Lower leg skin (tissue), 4 donors: ENCODE measurements around the gene JADE1. TPM values are rescaled to one million over a fixed set of nuclear protein-coding genes. Genes with fewer than 3 reads are reported as not detected.

Experiments used
- DNase-seq, 2 donors: peaks; one replicate each; pipeline ENCODE4 v3.0.0-alpha.2; 2019; ENCODE audit warnings: low spot score in 2 of 2
- H3K4me3 ChIP-seq: fragments of 200-600 bp; sonication (generic); 2 replicates; pipeline ENCODE4 v1.5.1; 2017; ENCODE audit warnings: mild to moderate bottlenecking, low read depth; ENCODE audit not compliant: poor library complexity, severe bottlenecking
- CTCF ChIP-seq, 3 donors: fragments of 450-650 bp; IDR thresholded peaks; one replicate each; pipeline ENCODE4 v1.5.1; 2016; ENCODE audit warnings: antibody characterized with exemption in 3 of 3, mild to moderate bottlenecking in 3 of 3, moderate library complexity in 2 of 3
- POLR2A ChIP-seq, 2 donors: fragments of 450-650 bp; IDR thresholded peaks; one replicate each; pipeline ENCODE4 v1.6.1; 2016 to 2017; ENCODE audit warnings: antibody characterized with exemption in 2 of 2, mild to moderate bottlenecking in 1 of 2, moderate library complexity in 1 of 2
- WGBS, 2 donors: methylation state at CpG; one replicate each; pipeline ENCODE4 v1.1.5; 2018; 5-methylcytosine and 5-hydroxymethylcytosine counted together
- intact Hi-C: fragments of 100-400 bp; cut with DNase I; formaldehyde crosslinking; loops from one replicate; pipeline ENCODE4 v1.15.0; 2023; ENCODE audit warnings: low total_unique reads
- total RNA-seq, 4 donors: library from RNA; depleted of rRNA; stranded (reverse); fragments of >200 nt; gene quantifications; one replicate each; pipeline ENCODE4 v1.1.0, GENCODE V29; 2016

The JADE1 gene
- total RNA-seq, 4 donors from 2014 or later = 13.5 to 36.7 (median 19.6) TPM

- no peak for TF ChIP-seq POLR2A (IDR thresholded peaks at IDR 0.05)
- TF ChIP-seq CTCF (IDR thresholded peaks at IDR 0.05) = no peak
- WGBS, 2 donors = 57 to 66% methylated on average over 8 of the region's 8 CpGs
- H3K4me3 ChIP-seq = no peak overlapping the region
- DNase-seq = no peak
- intact Hi-C loops = no loop called here
Observed at GRCh38 chr4:128831531-128832242, 22.2 kb downstream of the JADE1 start.

DNA sequence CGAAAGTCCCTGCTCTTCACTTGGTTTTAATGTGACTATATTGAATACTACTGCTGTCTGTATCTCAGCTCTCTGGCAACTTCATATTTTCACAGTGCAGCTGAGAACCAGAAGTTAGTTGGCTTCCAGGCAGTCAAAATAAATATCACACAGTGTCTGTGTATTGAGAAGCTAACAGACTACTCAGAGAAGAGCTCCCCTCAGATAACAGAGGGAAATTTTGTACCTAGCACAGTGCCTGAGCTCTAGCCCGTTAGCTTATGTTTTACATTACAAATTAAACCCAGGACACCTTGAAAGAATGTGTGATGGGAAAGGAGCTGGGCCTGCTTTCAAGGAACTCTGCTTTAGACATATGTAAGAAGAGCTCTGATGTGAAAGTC lies 22.7 kb downstream of the JADE1 start:
- intact Hi-C loops = no loop called here
- H3K4me3 ChIP-seq = no peak overlapping the region
- no peak for DNase-seq
- WGBS, 2 donors = 89 to 91% methylated on average over 2 of the region's 2 CpGs
- TF ChIP-seq POLR2A (IDR thresholded peaks at IDR 0.05) = no peak
- TF ChIP-seq CTCF (IDR thresholded peaks at IDR 0.05) = no peak

GRCh38 chr4:128835498-128836222 lies 26.2 kb downstream of the JADE1 start:
- no peak for TF ChIP-seq POLR2A (IDR thresholded peaks at IDR 0.05)
- no peak for TF ChIP-seq CTCF (IDR thresholded peaks at IDR 0.05)
- DNase-seq = peak in 1 of 2 donors; percentile 76

DNA sequence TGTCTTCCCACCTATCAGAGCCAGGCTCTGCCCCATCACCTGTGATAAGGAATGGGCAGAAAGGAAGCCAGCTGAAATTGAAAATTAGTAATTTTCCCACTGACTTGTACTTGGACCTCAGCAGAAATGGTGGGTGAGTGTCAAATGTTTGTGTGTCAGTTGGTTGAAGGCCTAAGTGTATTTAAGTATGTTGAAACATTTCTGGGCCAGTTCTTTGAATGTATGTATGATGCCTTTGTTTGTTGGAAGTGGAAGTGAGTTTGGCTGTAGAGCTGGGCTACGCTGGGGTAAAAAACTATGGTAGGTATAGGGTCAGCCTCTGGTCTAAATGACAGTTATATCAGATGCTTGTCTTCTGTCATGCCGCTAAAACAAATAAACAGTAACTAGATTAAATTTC lies 27.7 kb downstream of the JADE1 start:
- no peak overlapping the region for H3K4me3 ChIP-seq
- no peak for DNase-seq
- TF ChIP-seq CTCF (IDR thresholded peaks at IDR 0.05) = no peak
- TF ChIP-seq POLR2A (IDR thresholded peaks at IDR 0.05) = no peak
- intact Hi-C loops = no loop called here
- WGBS, 2 donors = 96 to 97% methylated on average over 2 of the region's 2 CpGs

More at GRCh38 chr4:128835498-128836222, 26.2 kb downstream of the JADE1 start:
- H3K4me3 ChIP-seq = no peak overlapping the region
- 57 to 64% methylated on average over 8 of the region's 8 CpGs for WGBS, 2 donors
- intact Hi-C loops = no loop called here

- TF ChIP-seq POLR2A (IDR thresholded peaks at IDR 0.05) = no peak
- no peak for TF ChIP-seq CTCF (IDR thresholded peaks at IDR 0.05)
- DNase-seq = no peak
- no peak overlapping the region for H3K4me3 ChIP-seq
- 92 to 97% methylated on average over 3 of the region's 3 CpGs for WGBS, 2 donors
- intact Hi-C loops = no loop called here
Observed at GRCh38 chr4:128837679-128838078, 28.2 kb downstream of the JADE1 start.
